SH-SY5Y (cell line): Measurements from ENCODE around the gene MAB21L4.

Source experiments
- GATA2 ChIP-seq: IDR thresholded peaks from 2 replicates; pipeline ENCODE4 v1.6.1; 2011; ENCODE audit warnings: mild to moderate bottlenecking, low read depth, low read length
- GATA3 ChIP-seq: IDR thresholded peaks from 2 replicates; pipeline ENCODE4 v1.6.1; 2011; ENCODE audit warnings: low read depth, mild to moderate bottlenecking, low read length, moderate library complexity

The MAB21L4 gene

GRCh38 chr2:240895656-240896388 lies at the start of gene MAB21L4:
MAB21L4 (minus strand) TSS chr2:240896156; CDS start chr2:240895997, 159 bp downstream.
- TF ChIP-seq GATA3 (no peak), GATA2 (no peak)

GRCh38 chr2:240936106-240936505 lies 40.1 kb upstream of the MAB21L4 start:
- TF ChIP-seq GATA2 = no peak
- no peak for TF ChIP-seq GATA3

DNA sequence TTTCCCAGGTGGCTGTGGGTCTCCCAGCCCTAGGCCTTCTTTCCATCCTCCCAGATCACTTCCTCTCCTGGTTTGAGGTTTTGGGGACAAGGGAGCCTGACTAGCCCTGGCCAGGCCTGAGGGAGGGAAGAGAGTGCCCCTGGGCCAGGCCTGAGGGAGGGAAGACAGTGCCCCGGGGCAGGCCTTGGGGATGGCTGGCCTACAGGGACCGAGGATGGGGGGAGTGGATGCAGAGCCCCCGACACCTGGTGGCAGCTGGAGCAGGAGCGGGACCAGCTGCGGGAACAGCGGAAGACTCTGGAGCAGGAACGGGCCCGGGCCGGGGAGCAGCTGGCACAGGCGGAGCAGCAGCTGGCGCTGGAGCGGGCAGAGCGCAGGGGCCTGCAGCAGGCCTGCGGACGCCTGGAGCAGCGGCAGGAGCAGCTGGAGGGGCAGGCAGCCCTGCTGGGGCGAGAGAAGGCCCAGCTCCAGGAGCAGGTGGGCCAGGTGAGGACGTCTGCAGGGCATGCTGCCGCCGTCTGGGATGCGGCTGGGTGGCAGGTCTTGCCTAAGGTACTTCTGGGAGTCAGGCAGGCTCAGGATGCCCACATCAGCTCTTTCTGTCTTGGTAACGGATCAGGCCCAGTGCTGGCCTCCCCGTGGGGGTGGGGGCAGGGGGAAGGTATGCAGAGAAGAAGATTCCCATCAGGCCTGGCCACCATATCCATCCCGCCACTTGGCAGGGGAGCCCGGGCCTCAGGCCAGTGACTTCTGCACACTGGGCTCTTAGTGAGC lies 39.3 kb upstream of the MAB21L4 start:
- TF ChIP-seq GATA3 (no peak), GATA2 (no peak)

DNA sequence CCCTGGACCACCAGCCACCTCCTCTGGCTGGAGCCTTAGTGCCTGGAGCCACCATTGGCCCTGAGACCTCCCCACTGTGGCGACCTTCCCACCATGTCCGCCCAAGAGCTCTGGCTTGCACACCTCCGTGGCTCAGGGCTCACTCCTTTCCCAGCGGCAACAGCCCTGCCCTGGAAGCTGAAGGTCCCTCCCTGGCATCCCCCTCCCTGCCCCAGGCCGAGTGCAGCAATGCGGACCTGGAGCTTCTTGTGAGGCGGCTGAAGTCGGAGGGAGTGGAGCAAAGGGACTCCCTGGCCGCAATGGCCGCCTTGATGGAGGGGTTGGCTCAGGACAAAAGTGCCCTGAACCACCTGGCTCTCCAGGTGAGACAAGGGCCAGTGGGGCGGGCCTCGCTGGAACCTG lies 38.7 kb upstream of the MAB21L4 start:
- no peak for TF ChIP-seq GATA2
- TF ChIP-seq GATA3 = no peak

GRCh38 chr2:240933966-240934700 lies 38.2 kb upstream of the MAB21L4 start:
- TF ChIP-seq GATA3 = no peak
- no peak for TF ChIP-seq GATA2

DNA sequence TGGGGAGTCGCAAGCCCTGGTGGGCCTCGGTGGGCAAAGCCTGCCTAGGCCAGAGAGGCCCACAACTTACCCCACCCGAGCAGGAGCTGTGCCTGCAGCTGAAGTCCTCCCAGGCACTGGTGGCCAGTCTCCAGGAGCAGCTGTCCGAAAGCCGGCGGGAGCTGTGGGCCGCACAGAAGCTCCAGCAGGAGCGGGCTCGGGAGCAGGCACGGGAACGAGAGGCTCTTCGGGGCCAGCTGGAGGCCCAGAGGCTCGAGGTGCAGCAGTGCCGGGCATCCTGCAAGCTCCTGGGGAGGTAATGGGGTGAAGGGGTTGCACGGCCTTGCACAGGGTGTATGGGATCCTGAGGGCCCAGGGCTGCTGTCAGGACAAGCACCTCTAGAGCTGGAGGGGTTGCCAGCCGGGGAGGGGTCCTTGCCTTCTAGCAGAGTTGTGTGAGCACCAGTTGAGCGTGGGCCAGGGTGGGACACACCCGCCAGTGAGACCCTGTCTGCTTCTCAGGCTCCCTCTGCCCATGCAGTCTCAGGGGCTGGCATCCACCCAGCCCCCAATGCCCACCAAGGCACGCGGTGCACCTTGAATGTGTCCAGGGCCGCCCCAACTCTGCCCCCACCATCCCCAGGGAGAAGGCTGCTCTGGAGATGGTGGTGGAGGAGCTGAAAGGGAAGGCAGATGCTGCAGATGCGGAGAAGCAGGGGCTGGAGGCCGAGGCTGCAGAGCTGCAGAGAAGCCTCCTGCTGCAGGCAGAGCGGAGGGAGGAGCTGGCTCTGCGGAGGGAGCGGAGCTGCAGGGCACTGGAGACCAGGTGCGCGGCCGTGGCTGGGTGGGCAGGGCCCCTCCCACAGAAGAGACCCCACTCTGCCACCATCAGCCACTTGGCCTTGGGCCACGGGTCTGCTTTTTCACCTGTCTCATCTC lies 37.4 kb upstream of the MAB21L4 start:
- TF ChIP-seq GATA3 (no peak), GATA2 (no peak)

DNA sequence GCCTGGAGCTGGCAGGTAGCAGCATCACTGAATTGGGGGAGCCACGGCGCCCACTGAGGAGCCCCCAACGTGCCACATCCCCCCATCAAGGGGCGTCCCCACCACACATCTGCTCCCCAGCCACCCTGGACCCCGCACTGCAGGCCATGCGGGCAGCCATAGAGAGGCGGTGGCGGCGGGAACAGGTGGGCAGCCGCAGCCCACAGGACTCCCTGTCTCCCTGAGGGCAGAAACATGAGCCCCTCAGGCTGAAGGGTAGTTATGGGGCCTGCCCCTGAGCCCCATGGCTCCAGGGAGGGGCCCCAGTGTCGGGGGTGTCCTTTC lies 36.7 kb upstream of the MAB21L4 start:
- TF ChIP-seq GATA3 (no peak), GATA2 (no peak)

- no peak for TF ChIP-seq GATA3
- TF ChIP-seq GATA2 = no peak
Measured at GRCh38 chr2:240932001-240932723, 36.2 kb upstream of the MAB21L4 start.

- TF ChIP-seq GATA3 (no peak), GATA2 (no peak)
Measured at GRCh38 chr2:240931319-240931949, 35.5 kb upstream of the MAB21L4 start.

DNA sequence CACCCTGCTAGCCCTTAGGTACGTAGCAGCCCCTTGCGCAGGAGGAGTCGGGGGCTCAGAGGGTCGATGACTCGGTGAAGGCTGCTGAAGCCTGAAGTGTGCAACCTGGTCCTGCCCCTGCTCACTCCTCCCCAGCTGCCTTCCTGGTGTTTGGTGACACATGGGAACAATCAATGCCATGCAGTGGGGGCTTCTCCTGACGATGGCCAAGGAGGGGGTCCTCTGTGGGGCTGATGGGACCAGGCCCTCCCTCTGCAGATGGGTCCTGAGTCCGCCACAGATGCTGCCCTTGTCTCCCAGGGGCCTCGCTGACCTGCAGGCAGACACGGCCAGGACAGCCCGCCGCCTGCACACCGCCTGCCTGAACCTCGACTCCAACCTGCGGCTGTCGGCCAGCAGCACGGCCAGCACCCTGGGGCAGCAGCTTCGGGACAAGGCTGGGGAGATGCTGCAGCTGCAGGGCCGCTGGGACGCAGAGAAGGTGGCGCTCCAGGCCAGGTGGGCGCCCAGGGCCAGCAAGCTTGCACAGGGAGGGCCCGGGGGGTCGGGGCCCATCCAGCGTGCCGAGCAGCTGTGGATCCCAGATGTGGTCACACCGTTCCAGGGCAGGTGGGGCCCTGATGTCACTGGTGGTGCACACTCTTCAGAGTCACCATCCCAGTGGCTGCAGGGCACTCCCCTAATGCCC lies 34.8 kb upstream of the MAB21L4 start:
- no peak for TF ChIP-seq GATA2
- TF ChIP-seq GATA3 = no peak

DNA sequence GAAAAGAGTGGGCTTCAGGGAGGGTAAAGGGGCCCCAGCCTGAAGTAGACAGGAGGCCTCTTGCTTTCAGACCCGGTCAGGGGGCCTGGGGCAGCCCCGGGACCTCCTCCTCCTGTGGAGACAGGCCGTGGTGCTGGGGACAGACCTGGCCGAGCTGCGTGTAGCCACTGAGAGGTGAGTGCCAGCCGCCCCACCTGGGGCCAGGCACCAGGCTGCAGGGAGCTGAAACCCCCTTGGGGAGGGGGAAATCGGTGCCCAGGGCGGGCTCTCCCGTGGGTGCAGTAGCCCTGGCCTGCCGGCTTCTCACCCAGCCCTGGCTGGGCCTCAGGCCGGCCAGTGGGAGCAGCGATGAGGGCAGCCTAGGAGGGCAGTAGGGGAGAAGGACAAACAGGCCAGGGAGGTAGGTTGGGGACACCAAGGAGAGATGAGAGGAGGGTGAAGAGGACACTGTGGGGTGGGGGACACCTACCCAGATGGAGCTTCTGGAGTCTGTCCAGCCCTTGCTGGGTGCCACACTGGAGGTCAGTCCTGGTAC lies 34.2 kb upstream of the MAB21L4 start:
- no peak for TF ChIP-seq GATA2
- no peak for TF ChIP-seq GATA3

DNA sequence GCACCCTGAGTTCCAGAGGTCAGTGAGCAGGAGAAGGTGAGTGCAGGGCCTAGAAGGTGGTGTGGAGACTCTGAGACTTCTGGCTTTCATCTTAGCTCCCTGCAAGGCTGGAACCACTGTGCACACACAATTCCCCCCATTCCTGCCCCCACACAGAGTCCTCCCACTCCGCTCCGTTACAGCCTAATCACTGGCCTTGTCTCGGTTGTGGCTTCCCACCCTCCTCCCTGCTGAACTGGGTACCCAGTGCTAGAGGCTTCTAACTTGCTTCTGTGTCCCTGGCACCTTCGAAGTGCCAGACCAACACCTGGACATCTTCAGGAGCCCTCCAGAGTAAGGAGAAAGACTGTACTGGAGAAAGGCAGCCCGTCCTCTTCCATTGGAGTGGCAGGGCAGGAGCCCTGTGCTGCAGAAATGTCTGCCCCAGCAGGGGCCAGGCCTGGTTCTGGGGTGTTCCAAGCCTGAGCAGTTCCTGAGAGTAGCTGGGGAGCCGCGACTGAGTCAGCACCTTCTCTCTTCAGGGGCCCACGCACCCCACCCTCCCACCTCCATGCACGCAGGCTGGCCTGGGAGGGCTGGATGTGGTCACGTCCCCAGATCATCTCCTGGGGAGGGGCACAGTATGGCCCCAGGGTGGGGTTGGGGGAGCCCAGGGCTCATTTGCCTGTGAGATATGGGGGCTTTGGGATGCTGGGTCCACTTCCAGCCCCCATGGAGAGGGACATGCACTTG lies 33.6 kb upstream of the MAB21L4 start:
- no peak for TF ChIP-seq GATA3
- TF ChIP-seq GATA2 = no peak
